ENCODE results near the gene PCCA. TPM values are rescaled to one million over a fixed set of nuclear protein-coding genes. Genes with fewer than 3 reads are reported as not detected.

PCCA gene
- total and polyA plus RNA-seq, 2 of the 13 experiments (the other 11 are each of a cell fraction or from before 2014, with no cell fraction given): 15.0 to 32.2 TPM

- 0 out of 2 replicates have a peak, but pooled peaks have one; percentile 30 for TF ChIP-seq ZMYM4 (CRISPR knock-in tag; IDR thresholded peaks at IDR 0.05)
- TF ChIP-seq ZNF644 (CRISPR knock-in tag; IDR thresholded peaks at IDR 0.05; ENCODE audit: low read depth): no peak
These were observed 201.4 kb downstream of the PCCA start (continued) for GRCh38 chr13:100290165-100290801.

- DNase-seq (ENCODE audit: low spot score): peak; percentile 25
- no peaks in the 10 kb centered on the region for H4K20me1 ChIP-seq (ENCODE audit: insufficient read depth, low read length)
- no peaks in the 10 kb centered on the region for H3K27me3 ChIP-seq (ENCODE audit: control insufficient read depth in 1 of 2, insufficient read depth in 2 of 2, low read length in 2 of 2)
- H3K4me1 ChIP-seq (ENCODE audit: insufficient read depth, low read length): peaks cover 52% of the 10 kb centered on the region
- intact Hi-C loops (cut with micrococcal nuclease; ENCODE audit: unreplicated experiment) (no loop called here), in situ Hi-C loops (cut with HindIII; ENCODE audit: extremely low pct_ligation_motif_present, low pct_unique_long_range_greater_than_20kb) (no loop called here)
- H3K79me2 ChIP-seq (ENCODE audit: insufficient read depth, low read length): no peaks in the 10 kb centered on the region
- BruUV-seq (replicated peaks): no TSS peak
- H3K9ac ChIP-seq (ENCODE audit: insufficient read depth, low read depth, low read length): no peak overlapping the region
- no peaks in the 10 kb centered on the region for H3K9me3 ChIP-seq (ENCODE audit: low read length)
- H3K27ac ChIP-seq (ENCODE audit: extremely low read length, insufficient read depth, low read length): peak overlapping the region; percentile 25
- no peak overlapping the region for H3K4me3 ChIP-seq (replicated peaks in 1 of 3; ENCODE audit: insufficient read depth in 1 of 3, low read depth in 2 of 3, low read length in 3 of 3)
- POLR2A ChIA-PET: no interaction called here
- no peak for FAIRE-seq
- 33% methylated on average over 2 of the region's 2 CpGs for WGBS (ENCODE audit: low lambda C conversion rate)
- ATAC-seq: peak; percentile 76
- H2AFZ ChIP-seq (ENCODE audit: low read length): no peak overlapping the region
- H3K4me2 ChIP-seq (ENCODE audit: low read depth, low read length): no peak overlapping the region
- CTCF ChIA-PET (ENCODE audit: low intra/inter-chr PET ratio, low total read pairs): no interaction called here
- H3K36me3 ChIP-seq (replicated peaks in 1 of 2; ENCODE audit: control insufficient read depth in 1 of 2, insufficient read depth in 2 of 2, low read length in 2 of 2): no peaks in the 10 kb centered on the region
- TF ChIP-seq ZNF788 (CRISPR knock-in tag; IDR thresholded peaks at IDR 0.05; ENCODE audit: borderline replicate concordance) (no peak), FUBP1 (CRISPR knock-in tag; IDR thresholded peaks at IDR 0.05; ENCODE audit: borderline replicate concordance) (no peak), TEAD3 (CRISPR knock-in tag; optimal IDR thresholded peaks at IDR 0.05; ENCODE audit: borderline replicate concordance) (peak; percentile 24), ZNF619 (CRISPR knock-in tag; IDR thresholded peaks at IDR 0.05) (no peak), LRRFIP1 (CRISPR knock-in tag; conservative IDR thresholded peaks at IDR 0.05) (no peak), HINFP (CRISPR knock-in tag; IDR thresholded peaks at IDR 0.05; ENCODE audit: low read depth) (0 out of 2 replicates have a peak, but pooled peaks have one; percentile 68), ATF6 (CRISPR knock-in tag; conservative IDR thresholded peaks at IDR 0.05) (no peak), ZSCAN5A (CRISPR knock-in tag; IDR thresholded peaks at IDR 0.05; ENCODE audit: borderline replicate concordance) (no peak), POLR2A (IDR thresholded peaks at IDR 0.05; ENCODE audit: insufficient read depth in 1 of 2, low read depth in 2 of 2, low read length in 2 of 2) (no peak), ZNF572 (CRISPR knock-in tag; IDR thresholded peaks at IDR 0.05) (no peak)
These were observed 202.7 kb downstream of the PCCA start for GRCh38 chr13:100291624-100292023.
